Sigmoid colon (tissue), 7 donors: ENCODE results near the gene FFAR1. TPM values are rescaled to one million over a fixed set of nuclear protein-coding genes. Genes with fewer than 3 reads are reported as not detected.
A peak's percentile ranks its signal among the peaks of the same experiment; 100 is the strongest.

ENCODE experiments used
- DNase-seq: peaks from one replicate; pipeline ENCODE4 v3.0.0-alpha.2; 2019
- H3K27ac ChIP-seq, 4 donors: fragments of 200-600 bp; sonication (generic); one replicate each; pipeline ENCODE4 v1.5.1; 2016 to 2019; ENCODE audit warnings: mild to moderate bottlenecking in 1 of 4
- H3K27me3 ChIP-seq, 3 donors: fragments of 200-600 bp; sonication (generic); one replicate each; pipeline ENCODE4 v1.5.1; 2019; ENCODE audit warnings: mild to moderate bottlenecking in 1 of 3
- H3K36me3 ChIP-seq, 4 donors: fragments of 200-600 bp; sonication (generic); one replicate each; pipeline ENCODE4 v1.5.1; 2016 to 2019
- H3K4me1 ChIP-seq, 4 donors: fragments of 200-600 bp; sonication (generic); one replicate each; pipeline ENCODE4 v1.5.1; 2017 to 2019
- H3K4me3 ChIP-seq, 4 donors: fragments of 200-600 bp; sonication (generic); one replicate each; pipeline ENCODE4 v1.5.1; 2017 to 2019; ENCODE audit warnings: mild to moderate bottlenecking in 2 of 4, moderate library complexity in 1 of 4
- H3K9me3 ChIP-seq, 4 donors: fragments of 200-600 bp in 3 of 4; sonication (generic) in 3 of 4; one replicate each; pipeline versions ENCODE4 v1.5.1 to v1.6.1; 2013 to 2019
- EP300 ChIP-seq, 4 donors: sonication (generic); formaldehyde crosslinking; IDR thresholded peaks; one replicate each; pipeline ENCODE4 v1.6.1; 2017; ENCODE audit warnings: antibody characterized with exemption in 4 of 4
- POLR2A ChIP-seq, 2 donors: fragments of 450-650 bp; IDR thresholded peaks; one replicate each; pipeline ENCODE4 v1.6.1; 2016; ENCODE audit warnings: antibody characterized with exemption in 2 of 2, mild to moderate bottlenecking in 2 of 2, moderate library complexity in 2 of 2
- POLR2AphosphoS5 ChIP-seq, 4 donors: sonication (generic); formaldehyde crosslinking; IDR thresholded peaks; one replicate each; pipeline ENCODE4 v1.6.1; 2017; ENCODE audit warnings: antibody characterized with exemption in 4 of 4
- WGBS, 2 donors: extraction: QIAGEN DNeasy Blood & Tissue Kit; methylation state at CpG; one replicate each; pipeline ENCODE4 v1.1.7; 2013; 5-methylcytosine and 5-hydroxymethylcytosine counted together
- intact Hi-C: fragments of 100-400 bp; cut with DNase I; formaldehyde crosslinking; loops from one replicate; pipeline ENCODE4 v1.15.1; 2023
- polyA plus RNA-seq, 3 donors: library from polyadenylated mRNA; stranded (reverse); fragments of 200-250 nt; gene quantifications; one replicate each; pipeline ENCODE4 v1.2.3, GENCODE V29; 2013
- total RNA-seq, 4 donors: library from RNA; depleted of rRNA; stranded (reverse); fragments of >200 nt; gene quantifications; one replicate each; pipeline ENCODE4 v1.1.0, GENCODE V29; 2016
- TF ChIP-seq, protein P1 (sequence below), 4 experiments: fragments of 450-650 bp in 3 of 4; fragments of 200-600 bp in 1 of 4; IDR thresholded peaks; one replicate each; pipeline ENCODE4 v1.5.1; 2016 to 2019; ENCODE audit warnings: antibody characterized with exemption in 4 of 4, mild to moderate bottlenecking in 3 of 4, moderate library complexity in 2 of 4
- donor health status: healthy with polysubstance abuse.
- donor health status: Bipolar disorder and iron deficiency.
- donor health status: healthy.

FFAR1 gene
- total and polyA plus RNA-seq, 7 donors: 0.06 TPM; not detected in 6

- TF ChIP-seq EP300 (IDR thresholded peaks at IDR 0.05): no peak
- TF ChIP-seq POLR2A (IDR thresholded peaks at IDR 0.05): no peak
- TF ChIP-seq POLR2AphosphoS5 (IDR thresholded peaks at IDR 0.05): no peak
- TF ChIP-seq, protein P1, sequence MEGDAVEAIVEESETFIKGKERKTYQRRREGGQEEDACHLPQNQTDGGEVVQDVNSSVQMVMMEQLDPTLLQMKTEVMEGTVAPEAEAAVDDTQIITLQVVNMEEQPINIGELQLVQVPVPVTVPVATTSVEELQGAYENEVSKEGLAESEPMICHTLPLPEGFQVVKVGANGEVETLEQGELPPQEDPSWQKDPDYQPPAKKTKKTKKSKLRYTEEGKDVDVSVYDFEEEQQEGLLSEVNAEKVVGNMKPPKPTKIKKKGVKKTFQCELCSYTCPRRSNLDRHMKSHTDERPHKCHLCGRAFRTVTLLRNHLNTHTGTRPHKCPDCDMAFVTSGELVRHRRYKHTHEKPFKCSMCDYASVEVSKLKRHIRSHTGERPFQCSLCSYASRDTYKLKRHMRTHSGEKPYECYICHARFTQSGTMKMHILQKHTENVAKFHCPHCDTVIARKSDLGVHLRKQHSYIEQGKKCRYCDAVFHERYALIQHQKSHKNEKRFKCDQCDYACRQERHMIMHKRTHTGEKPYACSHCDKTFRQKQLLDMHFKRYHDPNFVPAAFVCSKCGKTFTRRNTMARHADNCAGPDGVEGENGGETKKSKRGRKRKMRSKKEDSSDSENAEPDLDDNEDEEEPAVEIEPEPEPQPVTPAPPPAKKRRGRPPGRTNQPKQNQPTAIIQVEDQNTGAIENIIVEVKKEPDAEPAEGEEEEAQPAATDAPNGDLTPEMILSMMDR (IDR thresholded peaks at IDR 0.05): no peak
- intact Hi-C loops: no loop called here
- H3K4me1 ChIP-seq: no peaks in the 10 kb centered on the region
- no peak overlapping the region for H3K27ac ChIP-seq
- no peak overlapping the region for H3K4me3 ChIP-seq
- peak; percentile 53 for DNase-seq
- WGBS, 2 donors: 59 to 62% methylated on average over 28 of the region's 28 CpGs
- no peaks in the 10 kb centered on the region for H3K36me3 ChIP-seq
- peaks cover 0 to 7% (median 0%) of the 10 kb centered on the region in 3 donors for H3K27me3 ChIP-seq
- no peaks in the 10 kb centered on the region for H3K9me3 ChIP-seq
These were observed 1.3 kb upstream of the FFAR1 start for GRCh38 chr19:35346193-35347052.

- Histone ChIP-seq H3K36me3 (no peaks in the 10 kb centered on the region), H3K27ac (no peak overlapping the region), H3K27me3 (peaks cover 0 to 7% (median 0%) of the 10 kb centered on the region in 3 donors), H3K4me1 (no peaks in the 10 kb centered on the region), H3K4me3 (no peak overlapping the region), H3K9me3 (no peaks in the 10 kb centered on the region)
- 69 to 71% methylated on average over 7 of the region's 7 CpGs for WGBS, 2 donors
- intact Hi-C loops: no loop called here
- DNase-seq: no peak
- TF ChIP-seq POLR2A (IDR thresholded peaks at IDR 0.05) (no peak), EP300 (IDR thresholded peaks at IDR 0.05) (no peak), POLR2AphosphoS5 (IDR thresholded peaks at IDR 0.05) (no peak)
- TF ChIP-seq, protein P1 (IDR thresholded peaks at IDR 0.05): no peak
These were observed 212 bp downstream of the FFAR1 start for GRCh38 chr19:35347930-35348298.

GRCh38 chr19:35348911-35349611, 1.4 kb downstream of the FFAR1 start:
- Histone ChIP-seq H3K27ac (no peak overlapping the region), H3K36me3 (no peaks in the 10 kb centered on the region), H3K9me3 (no peaks in the 10 kb centered on the region), H3K27me3 (peaks cover 0 to 7% (median 0%) of the 10 kb centered on the region in 3 donors), H3K4me3 (no peak overlapping the region), H3K4me1 (no peaks in the 10 kb centered on the region)
- TF ChIP-seq, protein P1 (IDR thresholded peaks at IDR 0.05): no peak
- no peak for TF ChIP-seq EP300 (IDR thresholded peaks at IDR 0.05)
- no peak for TF ChIP-seq POLR2AphosphoS5 (IDR thresholded peaks at IDR 0.05)
- no peak for TF ChIP-seq POLR2A (IDR thresholded peaks at IDR 0.05)
- 71 to 83% methylated on average over 18 of the region's 18 CpGs for WGBS, 2 donors
- DNase-seq: peak; percentile 46
- intact Hi-C loops: no loop called here

- Histone ChIP-seq H3K9me3 (no peaks in the 10 kb centered on the region), H3K27ac (no peak overlapping the region), H3K36me3 (no peaks in the 10 kb centered on the region), H3K27me3 (peaks cover 0 to 7% (median 0%) of the 10 kb centered on the region in 3 donors), H3K4me3 (no peak overlapping the region), H3K4me1 (no peaks in the 10 kb centered on the region)
- TF ChIP-seq, protein P1 (IDR thresholded peaks at IDR 0.05): no peak
- TF ChIP-seq EP300 (IDR thresholded peaks at IDR 0.05) (no peak), POLR2AphosphoS5 (IDR thresholded peaks at IDR 0.05) (no peak), POLR2A (IDR thresholded peaks at IDR 0.05) (no peak)
- DNase-seq: peak; percentile 57
- 70 to 84% methylated on average over 17 of the region's 17 CpGs for WGBS, 2 donors
- intact Hi-C loops: loop anchor here (10.0 kb wide), 1 partner anchor 115 kb away; no protein-coding TSS in a partner anchor
These were observed 2.2 kb downstream of the FFAR1 start for GRCh38 chr19:35349614-35350521.
